DMS53 treated with DMSO at 0.1 percent for 48 hours (cell line): Measurements from ENCODE around the gene SEMA3C.

Experiments used
- DNase-seq: peaks from one replicate; lab custom pipeline; 2025; ENCODE audit not compliant: unreplicated experiment; lab: John Stamatoyannopoulos, UW

The SEMA3C gene

DNA sequence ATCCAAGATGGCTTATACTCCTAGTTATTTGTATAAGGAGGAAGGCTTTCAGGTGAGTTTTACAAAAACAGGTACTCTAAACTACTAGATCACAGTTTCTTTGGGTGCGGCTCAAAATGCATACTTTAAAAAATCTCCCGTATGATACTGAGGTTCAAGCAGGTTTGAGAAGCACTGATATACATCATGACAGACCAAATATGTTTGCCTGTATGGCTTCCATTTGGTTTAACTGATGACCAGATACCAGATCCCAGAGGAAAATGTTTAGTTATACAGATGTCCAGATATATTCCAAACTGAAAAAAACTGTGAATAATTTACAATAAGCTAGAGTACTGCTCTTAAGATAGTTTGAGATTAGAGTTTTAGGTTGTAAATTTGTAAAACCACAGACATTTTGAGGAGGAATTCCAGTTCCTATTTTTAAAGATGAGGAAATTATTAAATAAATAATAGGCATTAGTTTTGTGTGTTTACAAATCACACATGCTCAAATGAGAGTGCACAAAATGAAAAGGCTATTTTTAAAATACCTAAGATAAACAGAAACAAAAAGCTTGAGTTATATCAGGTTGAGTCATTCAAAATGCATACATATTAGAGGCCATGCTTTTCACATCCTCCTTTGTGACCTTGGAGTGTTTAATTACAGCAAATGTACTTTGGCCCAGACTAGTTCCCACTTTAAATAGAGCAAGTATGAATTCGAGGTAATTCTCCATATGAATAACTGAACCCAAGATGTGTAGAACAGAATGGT lies 60.5 kb downstream of the SEMA3C start:
- DNase-seq, result peak; percentile 28

DNA sequence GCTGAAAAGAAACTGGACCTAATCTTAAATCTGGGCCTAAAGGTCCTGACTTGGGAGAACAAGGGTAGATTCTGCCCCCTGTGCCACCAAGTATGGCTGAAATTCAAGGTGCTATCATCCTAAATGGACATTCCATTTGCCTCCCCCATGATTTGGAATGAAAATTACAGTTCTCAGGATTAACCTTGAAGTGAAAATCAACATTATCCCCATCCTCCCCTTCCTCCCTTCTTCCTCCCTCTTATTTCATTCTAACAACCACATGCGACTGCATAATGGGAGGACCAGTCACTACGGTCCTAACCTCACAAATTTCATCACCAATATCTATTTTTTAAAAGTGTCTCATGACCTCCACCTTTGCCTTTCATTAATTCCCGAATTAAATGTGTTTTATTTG lies 62.1 kb downstream of the SEMA3C start:
- no peak for DNase-seq

GRCh38 chr7:80851896-80852476 lies 66.9 kb downstream of the SEMA3C start:
- peak; percentile 43 for DNase-seq

- DNase-seq, result no peak
Measured at GRCh38 chr7:80848841-80849240, 70.0 kb downstream of the SEMA3C start.

- DNase-seq, result no peak
Measured at GRCh38 chr7:80847895-80848294, 71.0 kb downstream of the SEMA3C start.

GRCh38 chr7:80847027-80847426 lies 71.8 kb downstream of the SEMA3C start:
- no peak for DNase-seq

DNA sequence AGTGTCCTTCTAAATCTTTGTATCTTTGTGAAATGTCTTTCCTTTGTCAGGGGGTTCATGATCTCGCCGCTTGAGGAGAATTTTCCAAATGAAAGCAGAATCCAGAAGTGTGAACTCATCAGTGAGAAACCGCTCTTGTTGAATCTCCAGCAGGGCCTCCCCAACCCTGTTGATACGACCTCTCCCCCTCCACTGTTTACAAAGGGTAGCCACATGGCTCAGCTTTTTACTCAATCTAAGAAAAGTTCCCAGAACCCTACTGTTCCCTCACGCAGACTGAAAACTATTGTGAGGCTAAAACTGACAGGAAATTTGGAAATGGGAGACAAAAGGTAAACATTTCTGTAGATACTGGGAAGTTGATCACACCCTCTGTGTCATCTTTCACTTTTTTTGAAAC lies 73.9 kb downstream of the SEMA3C start:
- no peak for DNase-seq

DNA sequence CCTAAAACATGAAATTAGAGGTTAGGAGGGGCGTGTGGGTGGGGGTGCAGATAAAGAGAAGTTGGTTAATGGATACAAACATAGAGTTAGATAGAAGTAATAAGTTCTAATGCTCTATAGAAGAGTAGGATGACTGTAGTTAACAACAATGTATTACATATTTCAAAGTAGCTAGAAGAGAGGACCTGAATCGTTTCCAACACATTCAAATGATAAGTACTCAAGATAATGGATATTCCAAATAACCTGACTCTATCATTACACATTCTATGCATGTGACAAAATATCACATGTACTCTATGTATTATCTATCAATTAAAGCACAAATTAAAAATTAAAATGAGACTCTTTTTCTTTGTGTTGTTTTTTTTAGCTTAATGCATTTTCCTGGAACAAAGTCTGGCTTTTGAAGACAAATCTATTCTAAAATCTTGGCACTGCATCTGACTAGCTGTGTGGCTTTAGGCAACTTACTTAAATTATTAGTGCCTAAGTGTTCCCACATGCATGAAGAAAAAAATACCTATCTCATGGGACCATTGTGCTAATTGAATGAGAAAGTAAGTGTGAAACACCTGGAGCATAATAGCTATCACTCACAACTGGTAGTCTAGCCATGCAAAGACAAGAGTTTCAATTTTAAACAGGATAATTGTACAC lies 75.7 kb downstream of the SEMA3C start:
- DNase-seq, result no peak

DNA sequence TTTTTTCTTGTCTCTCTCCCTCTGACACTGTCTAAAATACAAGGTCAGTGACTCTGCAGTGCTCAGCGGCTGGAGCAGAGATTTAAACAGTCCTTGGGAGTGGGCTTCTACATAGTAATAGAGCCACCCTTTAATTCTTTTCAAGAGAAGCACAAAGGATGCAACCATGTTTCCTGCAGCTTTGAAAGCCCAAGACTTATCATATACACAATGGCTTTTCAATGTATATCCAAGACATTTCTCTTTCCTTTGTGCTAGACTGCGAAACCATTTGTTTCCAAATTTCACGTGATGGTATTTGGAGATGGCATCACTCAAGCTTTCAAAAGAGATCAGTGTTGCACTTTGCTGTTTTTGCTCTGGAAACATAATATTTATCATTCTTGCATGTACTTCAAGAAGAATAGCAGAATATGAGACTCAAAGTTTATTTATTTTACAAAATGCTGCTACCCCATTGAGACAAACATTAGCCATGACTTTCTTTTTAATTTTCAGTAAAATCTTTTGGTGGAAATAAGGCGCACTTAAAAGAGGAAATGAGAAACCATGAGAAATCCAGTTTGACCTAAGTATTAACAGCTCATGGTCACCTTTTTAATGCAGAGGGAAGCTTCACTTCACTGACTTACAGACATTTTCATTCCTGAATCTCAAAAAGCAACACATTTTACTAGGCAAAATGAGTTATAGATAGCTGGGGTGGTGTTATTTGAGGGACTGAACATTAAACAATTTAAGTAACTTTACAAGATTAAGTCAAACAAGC lies 76.6 kb downstream of the SEMA3C start:
- DNase-seq, result no peak

GRCh38 chr7:80841423-80841955 lies 77.4 kb downstream of the SEMA3C start:
- DNase-seq, result no peak

GRCh38 chr7:80840681-80841080 lies 78.2 kb downstream of the SEMA3C start:
- no peak for DNase-seq

DNA sequence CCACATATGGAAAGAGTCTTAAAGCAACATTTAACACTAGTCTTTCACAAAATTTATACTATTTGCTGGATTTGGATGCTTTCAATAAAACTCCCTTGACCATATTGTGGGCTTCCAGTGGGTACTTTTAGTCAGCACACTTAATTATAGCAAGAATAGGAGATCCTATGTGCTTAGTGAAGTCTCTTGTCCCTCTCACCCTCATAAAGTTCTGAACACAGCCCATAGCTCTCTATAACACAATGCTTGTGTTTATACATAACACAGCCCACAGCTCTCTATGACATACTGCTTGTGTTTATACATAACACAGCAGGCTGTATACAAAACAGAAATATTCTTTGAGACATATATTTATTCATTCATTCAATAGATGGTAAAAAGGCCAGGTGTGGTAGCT lies 79.0 kb downstream of the SEMA3C start:
- DNase-seq, result no peak

DNA sequence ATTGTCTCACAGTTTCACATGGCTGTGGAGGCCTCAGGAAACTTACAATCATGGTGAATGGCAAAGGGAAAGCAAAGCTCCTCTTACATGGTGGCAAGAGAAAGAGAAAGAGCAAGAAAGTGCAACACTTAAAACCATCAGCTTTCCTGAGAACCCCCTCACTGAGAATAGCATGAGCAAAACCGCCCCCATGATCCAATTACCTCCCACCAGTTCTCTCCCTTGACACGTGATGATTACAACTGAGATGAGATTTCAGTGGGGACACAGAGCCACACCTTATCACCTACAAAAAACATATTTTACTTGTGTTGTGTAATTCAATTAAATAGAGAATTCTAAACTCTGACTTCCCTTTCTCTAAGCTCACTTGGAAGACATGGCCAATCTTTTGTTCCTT lies 80.2 kb downstream of the SEMA3C start:
- no peak for DNase-seq

- no peak for DNase-seq
Measured at GRCh38 chr7:80837345-80837744, 81.5 kb downstream of the SEMA3C start.

- no peak for DNase-seq
Measured at GRCh38 chr7:80835251-80835650, 83.6 kb downstream of the SEMA3C start.

GRCh38 chr7:80833289-80834268 lies 85.3 kb downstream of the SEMA3C start:
- DNase-seq, result no peak

DNA sequence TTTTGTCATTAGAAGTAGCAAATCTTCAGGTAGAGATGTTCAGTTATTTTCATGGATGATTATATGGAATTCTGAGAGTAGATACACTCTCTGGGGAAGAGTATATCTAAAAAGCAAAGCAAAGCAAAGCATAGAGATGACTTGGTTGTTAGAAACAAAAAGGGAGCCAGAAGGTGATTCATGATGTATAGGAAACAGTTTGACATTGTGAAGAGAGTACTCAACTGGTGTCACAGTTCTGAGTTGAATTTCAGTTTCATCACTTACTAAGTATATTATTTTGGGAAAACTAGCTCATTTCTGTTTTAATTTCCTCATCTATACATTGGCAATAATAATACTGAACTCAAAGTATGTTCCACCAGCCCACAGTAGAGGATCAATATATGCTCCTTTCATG lies 86.8 kb downstream of the SEMA3C start:
- no peak for DNase-seq

DNA sequence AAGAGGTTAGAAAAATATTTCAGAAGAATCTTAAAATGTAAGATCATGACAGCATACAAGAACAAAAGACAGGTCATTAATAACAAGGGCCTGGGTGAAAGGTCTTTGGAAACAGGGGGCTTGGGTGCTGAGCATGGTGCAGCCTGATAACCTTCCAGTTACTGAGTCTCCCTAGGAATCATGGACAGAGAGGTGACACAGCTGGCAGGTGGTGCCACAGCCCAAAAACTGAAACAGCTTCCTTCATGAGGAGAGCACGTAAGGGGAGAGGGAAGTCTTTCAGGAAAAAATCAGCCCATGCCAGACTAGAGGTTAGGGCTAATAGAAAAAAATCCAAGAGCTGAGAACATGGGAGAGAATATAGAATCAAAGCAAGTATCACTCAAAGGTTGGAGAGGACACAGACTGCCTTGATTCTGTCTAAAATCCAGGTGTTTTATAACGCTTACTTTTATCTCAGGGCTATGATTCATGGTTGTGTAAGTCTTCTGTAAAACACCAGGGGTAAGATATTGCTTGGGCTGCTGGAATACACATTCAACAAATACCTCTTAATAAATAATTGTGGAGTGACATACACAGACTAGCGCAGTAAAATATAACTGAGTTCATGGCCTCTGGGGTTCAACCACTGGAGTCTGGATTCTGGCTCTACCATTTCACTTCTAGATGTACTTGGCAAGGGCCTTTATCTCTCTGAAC lies 88.1 kb downstream of the SEMA3C start:
- no peak for DNase-seq

GRCh38 chr7:80830010-80830409 lies 88.8 kb downstream of the SEMA3C start:
- DNase-seq, result no peak

DNA sequence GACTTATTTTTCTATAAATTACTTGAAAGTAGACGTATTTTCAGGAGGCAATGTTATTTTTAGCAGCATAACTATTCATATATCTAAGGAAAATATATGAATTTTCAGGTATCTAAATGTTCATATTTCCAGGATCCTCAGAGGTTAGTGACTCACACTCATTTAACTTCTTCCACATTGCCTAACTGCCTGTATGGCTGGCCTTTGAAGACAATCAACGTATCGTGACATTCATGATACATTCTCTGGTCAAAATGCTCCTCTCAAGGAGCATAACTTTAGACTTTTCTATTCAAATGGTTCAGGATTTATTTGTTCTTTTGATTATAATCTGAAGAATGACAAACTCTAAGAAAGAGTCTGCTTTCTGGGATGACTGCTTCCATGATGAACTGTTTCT lies 89.3 kb downstream of the SEMA3C start:
- DNase-seq, result no peak
